Naive B cell (primary cell): Measurements from ENCODE around the gene KDM5C. TPM values are rescaled to one million over a fixed set of nuclear protein-coding genes. Genes with fewer than 3 reads are reported as not detected.

ENCODE experiments used
- ATAC-seq, 2 donors: fragments of 150-1000 bp; cut with Tn5 transposase; 2 replicates each; pipeline ENCODE4 v1.10.0; 2021; ENCODE audit warnings: low read depth in 2 of 2, mild to moderate bottlenecking in 2 of 2, moderate library complexity in 2 of 2
- DNase-seq: peaks from one replicate; pipeline ENCODE4 v3.0.0; 2022
- H3K27ac Mint-ChIP-seq, 6 donors: one replicate each; pipeline ENCODE4 v1.8.0; 2020 to 2022; ENCODE audit warnings: mild to moderate bottlenecking in 6 of 6, mixed read lengths in 6 of 6, moderate library complexity in 5 of 6, inconsistent platforms in 2 of 6
- H3K27me3 Mint-ChIP-seq, 3 donors: one replicate each; pipeline ENCODE4 v1.8.0; 2021 to 2022; ENCODE audit warnings: mixed read lengths in 3 of 3, mild to moderate bottlenecking in 1 of 3
- H3K36me3 Mint-ChIP-seq, 2 donors: one replicate each; pipeline ENCODE4 v1.8.0; 2020 to 2022; ENCODE audit warnings: mixed read lengths in 2 of 2, inconsistent platforms in 1 of 2, mild to moderate bottlenecking in 1 of 2
- H3K4me1 Mint-ChIP-seq, 3 donors: one replicate each; pipeline ENCODE4 v1.8.0; 2020 to 2022; ENCODE audit warnings: mixed read lengths in 3 of 3, inconsistent platforms in 1 of 3, mild to moderate bottlenecking in 1 of 3, moderate library complexity in 1 of 3
- H3K4me3 Mint-ChIP-seq, 8 donors: one replicate each; pipeline ENCODE4 v1.8.0; 2020 to 2022; ENCODE audit warnings: mild to moderate bottlenecking in 8 of 8, mixed read lengths in 8 of 8, moderate library complexity in 8 of 8, inconsistent platforms in 2 of 8
- H3K9me3 Mint-ChIP-seq, 7 donors: one replicate each; pipeline ENCODE4 v1.8.0; 2020 to 2022; ENCODE audit warnings: mixed read lengths in 7 of 7, mild to moderate bottlenecking in 5 of 7, inconsistent platforms in 2 of 7, moderate library complexity in 1 of 7
- polyA plus RNA-seq, 6 donors: library from polyadenylated mRNA; unstranded; fragments of 300-500 nt; fragmentation: Illumina TruSeq; gene quantifications; one replicate each; pipeline ENCODE4 v1.2.3, GENCODE V29; 2021; ENCODE audit warnings: low read depth in 6 of 6

KDM5C gene
- polyA plus RNA-seq = 10 to 100 TPM; 13.8 to 36.9 (median 28.8) TPM

- Mint-ChIP-seq H3K27me3 (peaks cover 0 to 13% (median 0%) of the 10 kb centered on the region in 3 donors), H3K4me1 (peaks cover 19 to 45% (median 45%) of the 10 kb centered on the region in 3 donors), H3K36me3 (peaks cover 0 to 6% of the 10 kb centered on the region in 2 donors), H3K27ac (peak within 1 kb of the TSS; percentile 98 to 100 (median 99)), H3K4me3 (peak within 1 kb of the TSS; percentile 92 to 100 (median 98)), H3K9me3 (no peaks in the 10 kb centered on the region)
- peak; percentile 95 for DNase-seq
- peak; percentile 84 to 89 for ATAC-seq
These were observed at the start of gene KDM5C for GRCh38 chrX:53224860-53225797. Gene KDM5C (minus strand): TSS chrX:53225207. CDS start chrX:53224889, 318 bp downstream.

- no peaks in the 10 kb centered on the region for H3K36me3 Mint-ChIP-seq
These were observed 47.9 kb upstream of the KDM5C start for GRCh38 chrX:53272808-53273337.

GRCh38 chrX:53269536-53270107, 44.6 kb upstream of the KDM5C start:
- DNase-seq (no peak), ATAC-seq (no peak)
- no peak overlapping the region for H3K27ac Mint-ChIP-seq
- peaks cover 0 to 3% (median 0%) of the 10 kb centered on the region in 3 donors for H3K4me1 Mint-ChIP-seq
- H3K9me3 Mint-ChIP-seq = peaks cover 0 to 3% (median 0%) of the 10 kb centered on the region in 7 donors
- no peak overlapping the region for H3K4me3 Mint-ChIP-seq
- H3K27me3 Mint-ChIP-seq = peaks cover 0 to 16% (median 5%) of the 10 kb centered on the region in 3 donors
- no peaks in the 10 kb centered on the region for H3K36me3 Mint-ChIP-seq

More at GRCh38 chrX:53272808-53273337, 47.9 kb upstream of the KDM5C start:
- H3K4me1 Mint-ChIP-seq = no peaks in the 10 kb centered on the region
- no peak for ATAC-seq
- no peaks in the 10 kb centered on the region for H3K9me3 Mint-ChIP-seq
- H3K27ac Mint-ChIP-seq = no peak overlapping the region
- H3K27me3 Mint-ChIP-seq = no peaks in the 10 kb centered on the region
- no peak for DNase-seq
- H3K4me3 Mint-ChIP-seq = no peak overlapping the region

GRCh38 chrX:53268173-53268572, 43.2 kb upstream of the KDM5C start:
- DNase-seq (no peak), ATAC-seq (no peak)
- Mint-ChIP-seq H3K36me3 (no peaks in the 10 kb centered on the region), H3K27me3 (peaks cover 0 to 31% (median 12%) of the 10 kb centered on the region in 3 donors), H3K9me3 (peaks cover 0 to 3% (median 0%) of the 10 kb centered on the region in 7 donors), H3K4me1 (peaks cover 0 to 3% (median 0%) of the 10 kb centered on the region in 3 donors), H3K4me3 (no peak overlapping the region), H3K27ac (no peak overlapping the region)

- no peak overlapping the region for H3K27ac Mint-ChIP-seq
- DNase-seq (no peak), ATAC-seq (no peak)
- H3K9me3 Mint-ChIP-seq = peaks cover 0 to 3% (median 0%) of the 10 kb centered on the region in 7 donors
- H3K4me1 Mint-ChIP-seq = peaks cover 0 to 4% (median 3%) of the 10 kb centered on the region in 3 donors
- no peaks in the 10 kb centered on the region for H3K36me3 Mint-ChIP-seq
- H3K27me3 Mint-ChIP-seq = peaks cover 0 to 41% (median 12%) of the 10 kb centered on the region in 3 donors
- no peak overlapping the region for H3K4me3 Mint-ChIP-seq
These were observed 41.9 kb upstream of the KDM5C start for GRCh38 chrX:53266914-53267313.

GRCh38 chrX:53265771-53266574, 41.0 kb upstream of the KDM5C start:
- Mint-ChIP-seq H3K4me1 (peaks cover 0 to 11% (median 7%) of the 10 kb centered on the region in 3 donors), H3K9me3 (peaks cover 0 to 3% (median 0%) of the 10 kb centered on the region in 7 donors), H3K27me3 (peaks cover 0 to 43% (median 12%) of the 10 kb centered on the region in 3 donors), H3K36me3 (no peaks in the 10 kb centered on the region), H3K27ac (no peak overlapping the region), H3K4me3 (no peak overlapping the region)
- DNase-seq (no peak), ATAC-seq (no peak)

- ATAC-seq (no peak), DNase-seq (no peak)
- H3K27me3 Mint-ChIP-seq = peaks cover 0 to 43% (median 12%) of the 10 kb centered on the region in 3 donors
- H3K36me3 Mint-ChIP-seq = no peaks in the 10 kb centered on the region
- peaks cover 0 to 11% (median 7%) of the 10 kb centered on the region in 3 donors for H3K4me1 Mint-ChIP-seq
- H3K4me3 Mint-ChIP-seq = no peak overlapping the region
- no peak overlapping the region for H3K27ac Mint-ChIP-seq
- H3K9me3 Mint-ChIP-seq = peaks cover 0 to 5% (median 0%) of the 10 kb centered on the region in 7 donors
These were observed 38.6 kb upstream of the KDM5C start for GRCh38 chrX:53263597-53264094.

- H3K4me3 Mint-ChIP-seq = no peak overlapping the region
These were observed 37.9 kb upstream of the KDM5C start for GRCh38 chrX:53262918-53263394.

GRCh38 chrX:53262189-53262917, 37.3 kb upstream of the KDM5C start:
- H3K4me1 Mint-ChIP-seq = peaks cover 0 to 11% (median 7%) of the 10 kb centered on the region in 3 donors
- H3K27ac Mint-ChIP-seq = no peak overlapping the region
- DNase-seq = no peak
- no peak overlapping the region for H3K4me3 Mint-ChIP-seq
- peaks cover 0 to 53% (median 12%) of the 10 kb centered on the region in 3 donors for H3K27me3 Mint-ChIP-seq
- ATAC-seq = no peak
- no peaks in the 10 kb centered on the region for H3K36me3 Mint-ChIP-seq
- peaks cover 0 to 5% (median 0%) of the 10 kb centered on the region in 7 donors for H3K9me3 Mint-ChIP-seq

More at GRCh38 chrX:53262918-53263394, 37.9 kb upstream of the KDM5C start:
- ATAC-seq (no peak), DNase-seq (no peak)
- H3K27ac Mint-ChIP-seq = peak overlapping the region in 1 of 6 donors; percentile 83
- H3K27me3 Mint-ChIP-seq = peaks cover 0 to 47% (median 12%) of the 10 kb centered on the region in 3 donors
- peaks cover 0 to 5% (median 0%) of the 10 kb centered on the region in 7 donors for H3K9me3 Mint-ChIP-seq
- H3K36me3 Mint-ChIP-seq = no peaks in the 10 kb centered on the region
- peaks cover 0 to 11% (median 7%) of the 10 kb centered on the region in 3 donors for H3K4me1 Mint-ChIP-seq

- DNase-seq (no peak), ATAC-seq (no peak)
- peaks cover 0 to 11% (median 7%) of the 10 kb centered on the region in 3 donors for H3K4me1 Mint-ChIP-seq
These were observed 36.5 kb upstream of the KDM5C start for GRCh38 chrX:53261355-53261972.

GRCh38 chrX:53260836-53261235, 35.8 kb upstream of the KDM5C start:
- Mint-ChIP-seq H3K4me1 (peaks cover 0 to 11% (median 3%) of the 10 kb centered on the region in 3 donors), H3K9me3 (peaks cover 0 to 5% (median 0%) of the 10 kb centered on the region in 7 donors), H3K27me3 (peaks cover 0 to 60% (median 12%) of the 10 kb centered on the region in 3 donors), H3K27ac (peak overlapping the region in 1 of 6 donors; percentile 18), H3K4me3 (no peak overlapping the region), H3K36me3 (no peaks in the 10 kb centered on the region)
- ATAC-seq (no peak), DNase-seq (no peak)

More at GRCh38 chrX:53261355-53261972, 36.5 kb upstream of the KDM5C start:
- Mint-ChIP-seq H3K9me3 (peaks cover 0 to 5% (median 0%) of the 10 kb centered on the region in 7 donors), H3K27me3 (peaks cover 0 to 60% (median 12%) of the 10 kb centered on the region in 3 donors), H3K27ac (no peak overlapping the region), H3K4me3 (no peak overlapping the region), H3K36me3 (no peaks in the 10 kb centered on the region)
